Peyer's patch (tissue), 4 donors: ENCODE results near the gene BBS1. TPM values are rescaled to one million over a fixed set of nuclear protein-coding genes. Genes with fewer than 3 reads are reported as not detected.
"Not testable (repeated sequence)": the region's sequence is repeated elsewhere in the genome, so short reads cannot be mapped to it uniquely, and the experiment has no call there.

Experiments used
- DNase-seq, 3 donors: peaks; one replicate each; pipeline ENCODE4 v3.0.0-alpha.2; 2017 to 2019
- H3K27ac ChIP-seq, 4 donors: fragments of 200-600 bp; sonication (generic); one replicate each; pipeline ENCODE4 v1.5.1; 2016 to 2019
- H3K27me3 ChIP-seq, 2 donors: fragments of 200-600 bp; sonication (generic); one replicate each; pipeline ENCODE4 v1.5.1; 2019
- H3K36me3 ChIP-seq, 3 donors: fragments of 200-600 bp; sonication (generic); one replicate each; pipeline ENCODE4 v1.5.1; 2016 to 2019
- H3K4me1 ChIP-seq, 4 donors: fragments of 200-600 bp; sonication (generic); one replicate each; pipeline ENCODE4 v1.5.1; 2016 to 2019
- H3K4me3 ChIP-seq, 4 donors: fragments of 200-600 bp; sonication (generic); 1 replicate in 3 of 4; 2 replicates in 1 of 4; pipeline ENCODE4 v1.5.1; 2016 to 2019; ENCODE audit warnings: mild to moderate bottlenecking in 1 of 4
- H3K9me3 ChIP-seq, 4 donors: fragments of 200-600 bp; sonication (generic); one replicate each; pipeline ENCODE4 v1.5.1; 2016 to 2019; ENCODE audit warnings: mild to moderate bottlenecking in 1 of 4
- POLR2A ChIP-seq, 2 donors: fragments of 450-650 bp; IDR thresholded peaks; one replicate each; pipeline ENCODE4 v1.5.1; 2017; ENCODE audit warnings: antibody characterized with exemption in 2 of 2, mild to moderate bottlenecking in 2 of 2, moderate library complexity in 2 of 2
- total RNA-seq, 4 donors: library from RNA; depleted of rRNA; stranded (reverse); fragments of >200 nt; gene quantifications; one replicate each; pipeline ENCODE4 v1.1.0, GENCODE V29; 2016
- TF ChIP-seq, protein P1 (sequence below), 6 experiments: fragments of 450-650 bp in 4 of 6; fragments of 200-600 bp in 2 of 6; sonication (generic) in 1 of 6; IDR thresholded peaks; one replicate each; pipeline ENCODE4 v1.5.1; 2017 to 2019; ENCODE audit warnings: antibody characterized with exemption in 6 of 6, mild to moderate bottlenecking in 3 of 6, moderate library complexity in 1 of 6

BBS1 gene
- total RNA-seq: 100 to 1,000 TPM in 1 of 4 donors, 10 to 100 TPM in 3; 25.6 to 167 (median 73.4) TPM

DNA sequence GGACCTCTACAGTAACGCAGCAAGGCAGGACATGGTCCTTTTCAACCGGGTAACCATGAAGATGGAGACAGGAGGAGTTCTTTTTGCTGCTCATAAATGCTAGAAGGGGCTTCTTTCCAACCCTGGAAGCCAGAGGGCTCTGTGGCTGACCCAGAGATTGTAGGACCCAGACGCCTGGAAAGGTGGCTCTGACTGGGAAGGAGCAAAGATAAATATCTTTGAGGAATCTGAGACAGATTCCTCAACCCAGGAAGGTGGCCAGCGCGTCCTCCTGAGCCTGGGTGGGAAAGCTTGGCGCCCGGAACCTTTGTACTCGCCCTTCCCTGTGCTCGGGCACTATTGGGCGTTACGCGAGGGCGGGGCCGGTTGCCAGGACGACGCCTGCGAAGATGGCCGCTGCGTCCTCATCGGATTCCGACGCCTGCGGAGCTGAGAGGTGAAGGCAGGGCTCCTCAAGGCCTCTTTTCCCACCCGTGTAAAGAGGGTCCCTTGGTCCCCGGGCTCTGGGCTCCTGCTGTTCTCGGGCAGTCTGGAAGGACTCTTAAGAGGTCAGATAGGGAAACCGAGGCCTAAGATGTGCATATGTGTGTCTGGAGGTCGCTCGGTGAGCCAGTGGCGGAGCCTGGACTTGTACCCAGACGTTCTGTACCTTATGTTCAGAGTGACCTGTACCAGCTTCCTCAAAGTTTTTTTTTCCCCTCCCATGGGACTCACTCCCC lies at the start of gene BBS1:
Gene BBS1 (plus strand): TSS at position 365 of the 719 bp plus-strand sequence. CDS start 25 bp downstream, at position 390.
- Histone ChIP-seq H3K36me3 (peaks cover 0 to 12% (median 0%) of the 10 kb centered on the region in 3 donors), H3K27ac (peak within 1 kb of the TSS in 2 of 4 donors; percentile 61 to 63)

DNA sequence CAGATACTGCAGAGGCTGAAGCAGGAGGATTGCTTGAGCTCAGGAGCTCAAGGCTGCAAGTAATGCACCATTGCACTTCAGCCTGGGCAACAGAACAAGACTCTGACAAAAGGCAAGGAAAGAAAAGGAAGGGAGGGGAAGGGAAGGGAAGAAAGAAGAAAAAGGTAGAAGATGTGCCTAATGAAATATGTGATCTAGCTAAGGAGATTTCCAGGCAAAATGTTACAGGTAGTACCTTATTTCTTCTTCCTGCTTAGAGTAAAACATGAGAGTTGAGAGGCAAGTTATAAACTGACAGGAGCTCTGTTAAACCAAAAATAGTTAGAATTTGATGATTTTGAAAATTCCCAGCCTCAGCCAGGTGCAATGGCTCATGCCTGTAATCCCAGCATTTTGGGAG lies 48.4 kb upstream of the BBS1 start:
- Histone ChIP-seq H3K9me3 (no peaks in the 10 kb centered on the region), H3K27me3 (no peaks in the 10 kb centered on the region), H3K27ac (no peak overlapping the region), H3K36me3 (no peaks in the 10 kb centered on the region), H3K4me1 (peaks cover 0 to 7% (median 3%) of the 10 kb centered on the region in 4 donors), H3K4me3 (no peak overlapping the region)
- no peak for DNase-seq
- TF ChIP-seq, protein P1, sequence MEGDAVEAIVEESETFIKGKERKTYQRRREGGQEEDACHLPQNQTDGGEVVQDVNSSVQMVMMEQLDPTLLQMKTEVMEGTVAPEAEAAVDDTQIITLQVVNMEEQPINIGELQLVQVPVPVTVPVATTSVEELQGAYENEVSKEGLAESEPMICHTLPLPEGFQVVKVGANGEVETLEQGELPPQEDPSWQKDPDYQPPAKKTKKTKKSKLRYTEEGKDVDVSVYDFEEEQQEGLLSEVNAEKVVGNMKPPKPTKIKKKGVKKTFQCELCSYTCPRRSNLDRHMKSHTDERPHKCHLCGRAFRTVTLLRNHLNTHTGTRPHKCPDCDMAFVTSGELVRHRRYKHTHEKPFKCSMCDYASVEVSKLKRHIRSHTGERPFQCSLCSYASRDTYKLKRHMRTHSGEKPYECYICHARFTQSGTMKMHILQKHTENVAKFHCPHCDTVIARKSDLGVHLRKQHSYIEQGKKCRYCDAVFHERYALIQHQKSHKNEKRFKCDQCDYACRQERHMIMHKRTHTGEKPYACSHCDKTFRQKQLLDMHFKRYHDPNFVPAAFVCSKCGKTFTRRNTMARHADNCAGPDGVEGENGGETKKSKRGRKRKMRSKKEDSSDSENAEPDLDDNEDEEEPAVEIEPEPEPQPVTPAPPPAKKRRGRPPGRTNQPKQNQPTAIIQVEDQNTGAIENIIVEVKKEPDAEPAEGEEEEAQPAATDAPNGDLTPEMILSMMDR (IDR thresholded peaks at IDR 0.05): no peak
- TF ChIP-seq POLR2A (IDR thresholded peaks at IDR 0.05): no peak

More for the DNA sequence above, at the start of gene BBS1:
- Histone ChIP-seq H3K27me3 (no peaks in the 10 kb centered on the region), H3K9me3 (no peaks in the 10 kb centered on the region), H3K4me3 (peak within 1 kb of the TSS; percentile 50 to 93 (median 68)), H3K4me1 (peaks cover 0 to 11% (median 0%) of the 10 kb centered on the region in 4 donors)
- DNase-seq: peak; percentile 76 to 92 (median 92)
- TF ChIP-seq, protein P1 (IDR thresholded peaks at IDR 0.05): no peak
- TF ChIP-seq POLR2A (IDR thresholded peaks at IDR 0.05): peak in 1 of 2 donors; percentile 38

DNA sequence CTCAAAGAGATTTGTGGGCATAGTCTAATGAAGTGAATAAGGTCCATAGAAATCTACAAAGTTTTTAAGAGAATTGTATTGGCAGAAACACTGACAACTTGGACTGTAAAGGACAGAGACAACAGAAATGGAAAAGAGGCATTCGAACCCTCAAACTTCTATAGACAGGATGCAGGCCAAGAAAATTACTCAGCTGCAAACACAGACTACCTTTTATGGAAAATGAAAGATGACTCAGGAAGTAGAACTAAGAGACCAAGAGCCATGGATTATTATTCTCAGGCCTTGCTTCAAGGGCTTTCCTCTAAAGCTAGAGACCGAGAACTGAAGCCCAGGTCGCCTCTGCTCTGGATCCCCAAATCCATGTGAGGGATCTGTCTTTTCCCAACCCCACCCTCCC lies 47.5 kb upstream of the BBS1 start:
- no peak for DNase-seq
- Histone ChIP-seq H3K27ac (no peak overlapping the region), H3K4me3 (no peak overlapping the region), H3K4me1 (peaks cover 3 to 13% (median 7%) of the 10 kb centered on the region in 4 donors), H3K27me3 (no peaks in the 10 kb centered on the region), H3K36me3 (no peaks in the 10 kb centered on the region), H3K9me3 (no peaks in the 10 kb centered on the region)
- TF ChIP-seq, protein P1 (IDR thresholded peaks at IDR 0.05): no peak
- no peak for TF ChIP-seq POLR2A (IDR thresholded peaks at IDR 0.05)

DNA sequence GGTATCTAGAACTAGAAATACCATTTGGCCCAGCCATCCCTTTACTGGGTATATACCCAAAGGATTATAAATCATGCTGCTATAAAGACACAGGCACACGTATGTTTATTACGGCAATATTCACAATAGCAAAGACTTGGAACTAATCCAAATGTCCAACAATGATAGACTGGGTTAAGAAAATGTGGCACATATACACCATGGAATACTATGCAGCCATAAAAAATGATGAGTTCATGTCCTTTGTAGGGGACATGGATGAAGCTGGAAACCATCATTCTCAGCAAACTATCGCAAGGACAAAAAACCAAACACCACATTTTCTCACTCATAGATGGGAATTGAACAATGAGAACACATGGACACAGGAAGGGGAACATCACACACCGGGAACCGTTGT lies 46.3 kb upstream of the BBS1 start:
- H3K4me3 ChIP-seq, H3K27me3 ChIP-seq, H3K36me3 ChIP-seq, H3K27ac ChIP-seq, DNase-seq, H3K9me3 ChIP-seq: not testable (repeated sequence)
- peaks cover 3 to 17% (median 6%) of the 10 kb centered on the region in 4 donors for H3K4me1 ChIP-seq

DNA sequence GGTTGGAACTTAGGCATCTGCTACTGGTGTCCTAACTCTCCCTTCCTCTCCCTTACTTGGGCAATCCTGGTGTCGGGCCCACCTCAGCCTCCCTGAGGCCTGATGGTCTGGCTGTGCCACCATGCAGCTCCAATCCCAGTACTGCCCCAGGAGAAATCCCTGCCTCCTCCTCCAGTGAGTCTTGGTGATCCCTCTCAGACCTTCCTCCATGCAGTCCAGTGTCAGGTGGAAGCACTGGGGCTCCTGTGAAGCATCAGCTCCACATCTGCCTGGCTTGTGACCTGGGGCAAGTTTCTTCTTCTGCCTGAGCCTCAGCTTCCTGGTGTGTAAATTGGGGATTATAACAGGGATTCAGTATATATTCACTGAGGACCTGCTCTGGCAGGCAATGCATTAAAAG lies 45.5 kb upstream of the BBS1 start:
- H3K4me1 ChIP-seq: peaks cover 3 to 17% (median 6%) of the 10 kb centered on the region in 4 donors
- H3K4me3 ChIP-seq: peak overlapping the region in 1 of 4 donors; percentile 85
- TF ChIP-seq, protein P1 (IDR thresholded peaks at IDR 0.05): no peak
- no peak for TF ChIP-seq POLR2A (IDR thresholded peaks at IDR 0.05)
- H3K27me3 ChIP-seq: no peaks in the 10 kb centered on the region
- H3K9me3 ChIP-seq: no peaks in the 10 kb centered on the region
- no peaks in the 10 kb centered on the region for H3K36me3 ChIP-seq
- H3K27ac ChIP-seq: peak overlapping the region in 1 of 4 donors; percentile 89
- DNase-seq: no peak
